H1 (cell line): Measurements from ENCODE around the gene CAPN8.

Experiments
- CBX5 ChIP-seq: fragments of 300-800, 300-1000 bp; sonication (generic); IDR thresholded peaks from 2 replicates; pipeline ENCODE4 v1.7.1; 2016; ENCODE audit warnings: antibody characterized with exemption, low read length, low read depth
- JUN ChIP-seq: IDR thresholded peaks from 2 replicates; pipeline ENCODE4 v1.6.1; 2011; ENCODE audit warnings: low read depth, mild to moderate bottlenecking, improper control_type of control experiment, low read length
- POLR2A ChIP-seq, 2 experiments: IDR thresholded peaks; 1 replicate in 1 of 2; 2 replicates in 1 of 2; pipeline ENCODE4 v1.6.1; 2011; ENCODE audit warnings: low read depth in 2 of 2, low read length in 2 of 2, mild to moderate bottlenecking in 2 of 2; ENCODE audit errors: control extremely low read depth in 1 of 2
- POLR2AphosphoS5 ChIP-seq: IDR thresholded peaks from 2 replicates; pipeline ENCODE4 v1.6.1; 2011; ENCODE audit warnings: low read depth, low read length
- RAD21 ChIP-seq, 2 experiments: IDR thresholded peaks in 1 of 2; conservative IDR thresholded peaks in 1 of 2; 2 replicates each; pipeline ENCODE4 v1.6.1; 2011; ENCODE audit warnings: low read depth in 2 of 2, low read length in 2 of 2, improper control_type of control experiment in 1 of 2, inconsistent platforms in 1 of 2, mild to moderate bottlenecking in 1 of 2, moderate library complexity in 1 of 2
- USF2 ChIP-seq: IDR thresholded peaks from 2 replicates; pipeline ENCODE4 v1.6.1; 2011; ENCODE audit warnings: low read length, improper control_type of control experiment
- TF ChIP-seq, protein P1 (sequence below), 3 experiments: IDR thresholded peaks; 1 replicate in 2 of 3; 2 replicates in 1 of 3; pipeline versions ENCODE4 v1.5.1 to v1.6.1; 2011; ENCODE audit warnings: low read length in 3 of 3, mild to moderate bottlenecking in 3 of 3, inconsistent platforms in 2 of 3, low read depth in 1 of 3, moderate library complexity in 1 of 3; ENCODE audit not compliant: insufficient read depth in 1 of 3; ENCODE audit errors: control extremely low read depth in 1 of 3

DNA sequence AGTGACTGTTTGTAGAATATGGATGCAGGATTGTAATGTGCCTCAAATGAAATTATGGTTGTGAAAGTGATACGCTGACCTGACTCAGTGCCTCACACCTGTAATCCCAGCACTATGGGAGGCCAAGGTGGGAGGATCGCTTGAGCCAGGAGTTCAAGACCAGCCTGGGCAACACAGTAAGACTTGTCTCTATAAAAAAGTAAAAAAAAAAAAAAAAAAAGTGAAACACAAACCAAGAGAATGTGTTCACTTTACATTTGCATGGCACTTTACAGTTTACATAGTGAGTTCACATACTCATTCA lies 48.9 kb upstream of the CAPN8 start:
- no peak for TF ChIP-seq JUN
- TF ChIP-seq RAD21 (IDR thresholded peaks at IDR 0.05 in 1 of 2, conservative IDR thresholded peaks at IDR 0.05 in 1 of 2; ENCODE audit: low read depth in 2 of 2, low read length in 2 of 2): no peak
- no peak for TF ChIP-seq POLR2AphosphoS5
- TF ChIP-seq, protein P1, sequence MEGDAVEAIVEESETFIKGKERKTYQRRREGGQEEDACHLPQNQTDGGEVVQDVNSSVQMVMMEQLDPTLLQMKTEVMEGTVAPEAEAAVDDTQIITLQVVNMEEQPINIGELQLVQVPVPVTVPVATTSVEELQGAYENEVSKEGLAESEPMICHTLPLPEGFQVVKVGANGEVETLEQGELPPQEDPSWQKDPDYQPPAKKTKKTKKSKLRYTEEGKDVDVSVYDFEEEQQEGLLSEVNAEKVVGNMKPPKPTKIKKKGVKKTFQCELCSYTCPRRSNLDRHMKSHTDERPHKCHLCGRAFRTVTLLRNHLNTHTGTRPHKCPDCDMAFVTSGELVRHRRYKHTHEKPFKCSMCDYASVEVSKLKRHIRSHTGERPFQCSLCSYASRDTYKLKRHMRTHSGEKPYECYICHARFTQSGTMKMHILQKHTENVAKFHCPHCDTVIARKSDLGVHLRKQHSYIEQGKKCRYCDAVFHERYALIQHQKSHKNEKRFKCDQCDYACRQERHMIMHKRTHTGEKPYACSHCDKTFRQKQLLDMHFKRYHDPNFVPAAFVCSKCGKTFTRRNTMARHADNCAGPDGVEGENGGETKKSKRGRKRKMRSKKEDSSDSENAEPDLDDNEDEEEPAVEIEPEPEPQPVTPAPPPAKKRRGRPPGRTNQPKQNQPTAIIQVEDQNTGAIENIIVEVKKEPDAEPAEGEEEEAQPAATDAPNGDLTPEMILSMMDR (IDR thresholded peaks at IDR 0.05; ENCODE audit: control extremely low read depth in 1 of 3, insufficient read depth in 1 of 3, low read depth in 1 of 3, low read length in 3 of 3): no peak
- no peak for TF ChIP-seq POLR2A (IDR thresholded peaks at IDR 0.05; ENCODE audit: control extremely low read depth in 1 of 2, low read depth in 2 of 2, low read length in 2 of 2)
- no peak for TF ChIP-seq USF2
- TF ChIP-seq CBX5: no peak
